Activated T-cell treated with anti-CD3 and anti-CD28 coated beads, Interleukin-2, amount 50 U/mL, for 24 hours (primary cell): Measurements from ENCODE around the gene PGP.
"Not testable (repeated sequence)": the region's sequence is repeated elsewhere in the genome, so short reads cannot be mapped to it uniquely, and the experiment has no call there.

Experiments used
- DNase-seq: peaks from one replicate; pipeline ENCODE4 v3.0.0-alpha.2; 2020
- H3K27ac Mint-ChIP-seq: 2 replicates; pipeline ENCODE4 v1.8.0; 2020; ENCODE audit warnings: mild to moderate bottlenecking, mixed read lengths
- H3K27me3 Mint-ChIP-seq: 2 replicates; pipeline ENCODE4 v1.8.0; 2020; ENCODE audit warnings: mixed read lengths
- H3K36me3 Mint-ChIP-seq: 2 replicates; pipeline ENCODE4 v1.8.0; 2020; ENCODE audit warnings: low read depth, mixed read lengths
- H3K4me1 Mint-ChIP-seq: 2 replicates; pipeline ENCODE4 v1.8.0; 2020; ENCODE audit warnings: low read depth, mixed read lengths
- H3K4me3 Mint-ChIP-seq: 2 replicates; pipeline ENCODE4 v1.8.0; 2020; ENCODE audit warnings: mild to moderate bottlenecking, moderate library complexity, mixed read lengths
- H3K9me3 Mint-ChIP-seq: 2 replicates; pipeline ENCODE4 v1.8.0; 2020; ENCODE audit warnings: mixed read lengths

The PGP gene

DNA sequence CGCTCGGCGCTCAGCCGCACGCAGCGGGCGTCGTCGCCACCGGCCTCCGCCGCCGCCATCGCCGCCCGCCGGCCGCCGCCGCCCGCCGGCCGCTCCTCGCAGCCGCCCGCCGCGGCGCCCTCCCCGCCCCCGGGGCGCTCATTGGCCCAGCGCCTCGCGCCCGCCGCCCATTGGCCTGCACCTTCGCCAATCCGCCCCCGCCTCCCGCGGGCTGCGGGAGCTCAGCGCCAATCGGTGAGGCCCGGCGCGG lies at the start of gene PGP:
Gene PGP, minus strand, starts transcription at position 122 of the 250 bp plus-strand sequence. Its CDS starts 63 bp downstream, at position 59.
- DNase-seq: no peak
- H3K4me1 Mint-ChIP-seq: peaks cover 26% of the 10 kb centered on the region
- H3K9me3 Mint-ChIP-seq: no peaks in the 10 kb centered on the region
- peak within 1 kb of the TSS; percentile 89 for H3K4me3 Mint-ChIP-seq
- peaks cover 36% of the 10 kb centered on the region for H3K36me3 Mint-ChIP-seq
- H3K27ac Mint-ChIP-seq: peak within 1 kb of the TSS; percentile 96
- no peaks in the 10 kb centered on the region for H3K27me3 Mint-ChIP-seq

DNA sequence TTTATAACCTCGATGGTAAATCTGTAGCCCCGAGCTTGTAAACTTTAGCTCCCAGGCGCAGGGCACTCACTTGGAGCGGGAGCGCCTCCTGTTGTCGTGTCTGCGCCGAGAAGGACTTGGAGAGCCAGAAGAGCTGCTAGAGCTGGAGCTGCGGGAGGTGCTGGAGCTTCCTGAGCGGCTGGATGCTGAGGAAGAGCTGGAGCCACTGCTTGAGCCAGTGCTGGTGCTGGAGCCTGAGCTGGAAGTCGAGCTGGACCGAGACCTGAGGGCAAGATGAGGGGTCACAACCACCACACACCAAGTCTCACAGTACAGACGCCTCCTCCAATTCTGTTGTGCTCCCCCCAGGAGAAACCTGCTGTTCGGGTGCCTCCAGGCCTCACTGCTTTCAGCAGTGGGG lies 48.4 kb upstream of the PGP start:
- not testable (repeated sequence) for DNase-seq, H3K27me3 Mint-ChIP-seq, H3K4me3 Mint-ChIP-seq, H3K9me3 Mint-ChIP-seq
- Mint-ChIP-seq H3K27ac (peak overlapping the region; percentile 83), H3K4me1 (peaks cover 32% of the 10 kb centered on the region), H3K36me3 (peaks cover 99% of the 10 kb centered on the region)

DNA sequence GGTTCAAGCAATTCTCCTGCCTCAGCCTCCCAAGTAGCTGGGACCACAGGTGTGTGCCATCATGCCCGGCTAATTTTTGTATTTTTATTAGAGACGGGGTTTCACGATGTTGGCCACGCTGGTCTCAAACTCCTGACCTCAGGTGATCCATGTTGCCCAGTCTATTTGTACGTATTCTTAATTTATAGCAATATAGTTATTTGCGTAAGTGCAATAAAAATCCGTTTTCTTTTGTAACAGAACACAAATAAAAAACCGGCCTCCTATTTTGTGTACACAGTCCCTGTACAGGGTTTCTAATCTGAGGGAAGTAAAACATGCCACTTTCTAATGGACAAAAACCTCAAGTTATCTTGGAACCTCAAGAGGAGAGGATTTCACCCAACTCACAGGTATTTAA lies 45.6 kb upstream of the PGP start:
- H3K36me3 Mint-ChIP-seq: peaks cover 100% of the 10 kb centered on the region
- H3K27me3 Mint-ChIP-seq: no peaks in the 10 kb centered on the region
- H3K9me3 Mint-ChIP-seq: no peaks in the 10 kb centered on the region

GRCh38 chr16:2258530-2258929 lies 43.9 kb upstream of the PGP start:
- H3K4me3 Mint-ChIP-seq, H3K27me3 Mint-ChIP-seq, H3K4me1 Mint-ChIP-seq, H3K9me3 Mint-ChIP-seq, DNase-seq: not testable (repeated sequence)
- peaks cover 98% of the 10 kb centered on the region for H3K36me3 Mint-ChIP-seq
- peak overlapping the region; percentile 64 for H3K27ac Mint-ChIP-seq

More for the DNA sequence above, 45.6 kb upstream of the PGP start:
- no peak overlapping the region for H3K27ac Mint-ChIP-seq
- H3K4me1 Mint-ChIP-seq: peaks cover 16% of the 10 kb centered on the region
- no peak overlapping the region for H3K4me3 Mint-ChIP-seq
- DNase-seq: no peak

GRCh38 chr16:2257726-2258125 lies 43.1 kb upstream of the PGP start:
- Mint-ChIP-seq H3K27ac (peak overlapping the region; percentile 65), H3K4me3 (no peak overlapping the region), H3K4me1 (peaks cover 9% of the 10 kb centered on the region), H3K27me3 (no peaks in the 10 kb centered on the region), H3K9me3 (no peaks in the 10 kb centered on the region), H3K36me3 (peaks cover 98% of the 10 kb centered on the region)
- no peak for DNase-seq

- H3K27ac Mint-ChIP-seq: peak overlapping the region; percentile 82
- no peaks in the 10 kb centered on the region for H3K27me3 Mint-ChIP-seq
- no peak overlapping the region for H3K4me3 Mint-ChIP-seq
- H3K36me3 Mint-ChIP-seq: peaks cover 97% of the 10 kb centered on the region
- peaks cover 15% of the 10 kb centered on the region for H3K4me1 Mint-ChIP-seq
- no peaks in the 10 kb centered on the region for H3K9me3 Mint-ChIP-seq
- no peak for DNase-seq
Measured at GRCh38 chr16:2256531-2257140, 42.0 kb upstream of the PGP start.

- Mint-ChIP-seq H3K27me3 (no peaks in the 10 kb centered on the region), H3K27ac (peak overlapping the region; percentile 59), H3K4me1 (peaks cover 20% of the 10 kb centered on the region), H3K4me3 (no peak overlapping the region), H3K9me3 (no peaks in the 10 kb centered on the region), H3K36me3 (peaks cover 83% of the 10 kb centered on the region)
- DNase-seq: no peak
Measured at GRCh38 chr16:2253293-2253692, 38.7 kb upstream of the PGP start.

- DNase-seq: no peak
- Mint-ChIP-seq H3K4me1 (peaks cover 20% of the 10 kb centered on the region), H3K4me3 (no peak overlapping the region), H3K27ac (peak overlapping the region; percentile 59), H3K36me3 (peaks cover 80% of the 10 kb centered on the region), H3K27me3 (no peaks in the 10 kb centered on the region), H3K9me3 (no peaks in the 10 kb centered on the region)
Measured at GRCh38 chr16:2252806-2253148, 38.1 kb upstream of the PGP start.

GRCh38 chr16:2251296-2252111 lies 36.9 kb upstream of the PGP start, which contains the start of gene ECI1:
TSS of gene ECI1 (minus strand) at chr16:2251587. CDS start at chr16:2251566, 21 bp downstream.
- H3K27me3 Mint-ChIP-seq: no peaks in the 10 kb centered on the region
- peaks cover 20% of the 10 kb centered on the region for H3K4me1 Mint-ChIP-seq
- DNase-seq: peak; percentile 88
- no peaks in the 10 kb centered on the region for H3K9me3 Mint-ChIP-seq
- peak within 1 kb of the TSS; percentile 88 for H3K4me3 Mint-ChIP-seq
- H3K36me3 Mint-ChIP-seq: peaks cover 75% of the 10 kb centered on the region
- peak within 1 kb of the TSS; percentile 93 for H3K27ac Mint-ChIP-seq

DNA sequence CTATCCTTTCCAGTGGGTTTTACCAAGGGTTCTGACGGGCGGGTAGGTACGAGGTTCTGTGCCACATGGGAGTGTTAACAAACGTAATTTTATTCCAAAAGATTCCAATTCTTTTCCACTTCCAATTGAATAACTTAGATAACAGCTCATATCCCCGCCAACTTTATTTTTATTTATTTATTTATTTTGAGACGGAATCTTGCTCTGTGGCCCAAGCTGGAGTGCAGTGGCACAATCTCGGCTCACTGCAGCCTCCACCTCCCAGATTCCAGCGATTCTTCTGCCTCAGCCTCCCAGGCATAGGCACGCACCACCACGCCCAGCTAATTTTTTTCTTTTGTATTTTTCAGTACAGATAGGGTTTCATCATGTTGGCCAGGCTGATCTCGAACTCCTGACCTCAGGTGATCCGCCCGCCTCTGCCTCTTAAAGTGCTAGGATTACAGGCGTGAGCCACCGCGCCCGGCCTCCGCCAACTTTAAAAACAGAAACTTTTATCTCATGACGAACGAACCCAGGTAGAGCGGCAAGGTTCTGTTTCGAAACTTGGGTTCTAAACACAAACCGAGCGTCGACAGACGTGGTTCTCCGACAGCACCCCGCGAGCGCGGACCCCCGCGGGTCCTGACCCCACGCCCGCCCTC lies 36.1 kb upstream of the PGP start:
- Mint-ChIP-seq H3K4me1 (peaks cover 20% of the 10 kb centered on the region), H3K9me3 (no peaks in the 10 kb centered on the region), H3K27ac (peak overlapping the region; percentile 93), H3K27me3 (no peaks in the 10 kb centered on the region), H3K4me3 (peak overlapping the region; percentile 88), H3K36me3 (peaks cover 75% of the 10 kb centered on the region)
- DNase-seq: peak; percentile 69

- no peak for DNase-seq
- Mint-ChIP-seq H3K27me3 (no peaks in the 10 kb centered on the region), H3K36me3 (peaks cover 77% of the 10 kb centered on the region), H3K4me3 (no peak overlapping the region), H3K27ac (no peak overlapping the region), H3K4me1 (peaks cover 8% of the 10 kb centered on the region), H3K9me3 (no peaks in the 10 kb centered on the region)
Measured at GRCh38 chr16:2246301-2246885, 31.8 kb upstream of the PGP start.

- Mint-ChIP-seq H3K9me3 (no peaks in the 10 kb centered on the region), H3K4me1 (peaks cover 3% of the 10 kb centered on the region), H3K4me3 (no peak overlapping the region), H3K27ac (no peak overlapping the region), H3K36me3 (peaks cover 71% of the 10 kb centered on the region), H3K27me3 (no peaks in the 10 kb centered on the region)
- no peak for DNase-seq
Measured at GRCh38 chr16:2244926-2245795, 30.5 kb upstream of the PGP start.

DNA sequence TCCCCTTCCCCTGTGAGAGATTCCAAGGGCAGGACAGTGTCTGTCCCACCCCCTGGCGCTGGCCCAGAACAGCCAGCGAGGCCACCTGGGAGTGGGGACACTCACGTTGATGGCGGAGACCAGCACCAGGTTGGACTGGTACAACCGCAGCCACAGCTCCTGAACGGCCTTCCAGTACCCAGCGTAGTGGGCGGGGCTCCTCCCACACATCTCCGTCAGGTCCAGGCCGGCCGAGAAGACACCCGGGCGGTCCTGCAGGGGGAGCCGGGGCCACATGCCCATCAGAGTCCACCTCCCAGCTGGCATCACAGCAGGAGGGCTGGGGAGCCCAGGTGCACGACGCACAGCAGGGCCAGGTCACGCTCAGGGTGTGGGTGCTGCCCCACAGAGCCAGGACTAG lies 29.7 kb upstream of the PGP start:
- no peak overlapping the region for H3K4me3 Mint-ChIP-seq
- no peak overlapping the region for H3K27ac Mint-ChIP-seq
- no peaks in the 10 kb centered on the region for H3K27me3 Mint-ChIP-seq
- H3K36me3 Mint-ChIP-seq: peaks cover 74% of the 10 kb centered on the region
- no peak for DNase-seq
- peaks cover 2% of the 10 kb centered on the region for H3K4me1 Mint-ChIP-seq
- no peaks in the 10 kb centered on the region for H3K9me3 Mint-ChIP-seq

DNA sequence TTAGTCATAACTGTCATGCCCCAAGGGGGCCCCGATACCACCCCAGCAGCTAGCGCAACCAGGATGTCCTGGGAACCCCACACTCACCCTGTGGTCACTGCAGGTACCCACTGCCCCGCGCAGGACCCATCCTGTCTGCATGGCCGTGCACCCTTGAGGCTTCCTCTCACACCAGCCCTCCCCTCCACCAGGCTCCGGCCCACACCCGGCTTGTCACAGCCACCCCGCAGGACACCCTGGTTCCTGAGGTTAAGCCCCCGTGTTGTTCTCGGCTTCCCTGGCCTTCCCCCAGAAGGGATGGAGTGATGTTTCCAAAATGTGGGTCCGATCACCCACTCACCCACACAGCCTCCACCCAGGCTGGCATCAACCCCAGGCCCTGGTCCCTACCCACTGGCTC lies 29.1 kb upstream of the PGP start:
- H3K9me3 Mint-ChIP-seq: no peaks in the 10 kb centered on the region
- no peak overlapping the region for H3K4me3 Mint-ChIP-seq
- peaks cover 2% of the 10 kb centered on the region for H3K4me1 Mint-ChIP-seq

More for the DNA sequence above, 29.1 kb upstream of the PGP start:
- H3K36me3 Mint-ChIP-seq: peaks cover 75% of the 10 kb centered on the region
- no peaks in the 10 kb centered on the region for H3K27me3 Mint-ChIP-seq
- no peak overlapping the region for H3K27ac Mint-ChIP-seq
- no peak for DNase-seq
